ENCODE data around the gene E2F1. TPM values are rescaled to one million over a fixed set of nuclear protein-coding genes. Genes with fewer than 3 reads are reported as not detected.

E2F1 gene
- total and polyA plus RNA-seq, 2 donors (not counting 3 experiments of a cell fraction or from before 2014, with no cell fraction given) = 20.7 to 29.6 TPM

DNA sequence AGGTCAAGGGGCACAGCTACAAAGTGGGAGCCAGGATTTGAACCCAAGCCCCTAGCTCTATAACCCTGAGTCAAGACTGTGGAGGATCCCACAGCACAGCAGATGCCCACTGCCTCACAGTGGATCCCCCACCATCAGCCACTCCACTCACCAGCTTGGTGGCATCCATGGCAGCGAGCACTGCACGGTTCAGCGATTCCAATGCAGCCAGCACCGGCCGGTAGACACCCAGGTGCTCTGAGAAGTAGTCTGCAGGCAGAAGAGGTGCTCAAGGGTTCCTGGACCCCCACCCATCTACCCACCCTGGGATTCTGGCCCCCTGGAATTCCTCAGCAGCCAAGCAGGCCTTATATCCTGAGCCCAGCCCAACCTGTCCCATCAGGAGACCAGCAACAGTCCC is 17.0 kb downstream of the E2F1 start:
- ChIA-PET POLR2A (no interaction called here), CTCF (interaction anchor here (1.3 to 3.3 kb wide), 5 partner anchors 10 to 212 kb away, joined by 4 to 36 read pairs (median 13); partner anchors contain the start of gene ZNF341)
- Histone ChIP-seq H2AFZ (ENCODE audit: low read depth, low read length) (no peak overlapping the region), H3K4me2 (ENCODE audit: insufficient read depth, low read length) (no peak overlapping the region), H3K4me1 (ENCODE audit: control insufficient read depth, extremely low read depth, insufficient read depth, low read length) (peaks cover 16% of the 10 kb centered on the region), H3K9ac (replicated peaks; ENCODE audit: extremely low read depth, insufficient read depth, low read length) (no peak overlapping the region), H3K36me3 (ENCODE audit: control insufficient read depth in 2 of 2, extremely low read depth in 1 of 2, insufficient read depth in 2 of 2, low read length in 2 of 2) (peaks cover 0 to 2% of the 10 kb centered on the region in 2 experiments), H3K9me3 (replicated peaks; ENCODE audit: control insufficient read depth, insufficient read depth, low read length) (no peaks in the 10 kb centered on the region), H3K9me1 (replicated peaks; ENCODE audit: control insufficient read depth, extremely low read depth, insufficient read depth, low read length) (no peaks in the 10 kb centered on the region), H3K79me2 (ENCODE audit: control insufficient read depth, insufficient read depth, low read length) (no peaks in the 10 kb centered on the region), H3K4me3 (replicated peaks in 1 of 3; ENCODE audit: insufficient read depth in 1 of 3, low read depth in 1 of 3, low read length in 3 of 3) (no peak overlapping the region), H3K27ac (ENCODE audit: insufficient read depth, low read depth, low read length) (no peak overlapping the region), H3K27me3 (ENCODE audit: control insufficient read depth in 2 of 2, insufficient read depth in 2 of 2, low read length in 2 of 2) (no peaks in the 10 kb centered on the region), H4K20me1 (replicated peaks; ENCODE audit: control insufficient read depth, extremely low read depth, insufficient read depth, low read length) (no peaks in the 10 kb centered on the region)
- TF ChIP-seq FOS (IDR thresholded peaks at IDR 0.05; ENCODE audit: borderline replicate concordance, insufficient read depth, low read length) (no peak), GATA2 (IDR thresholded peaks at IDR 0.05; ENCODE audit: insufficient read depth, insufficient read length, low read depth, low read length) (no peak), JUN (IDR thresholded peaks at IDR 0.05; ENCODE audit: borderline replicate concordance, insufficient read depth, insufficient read length, low read depth) (no peak)
- TF ChIP-seq, protein P1, sequence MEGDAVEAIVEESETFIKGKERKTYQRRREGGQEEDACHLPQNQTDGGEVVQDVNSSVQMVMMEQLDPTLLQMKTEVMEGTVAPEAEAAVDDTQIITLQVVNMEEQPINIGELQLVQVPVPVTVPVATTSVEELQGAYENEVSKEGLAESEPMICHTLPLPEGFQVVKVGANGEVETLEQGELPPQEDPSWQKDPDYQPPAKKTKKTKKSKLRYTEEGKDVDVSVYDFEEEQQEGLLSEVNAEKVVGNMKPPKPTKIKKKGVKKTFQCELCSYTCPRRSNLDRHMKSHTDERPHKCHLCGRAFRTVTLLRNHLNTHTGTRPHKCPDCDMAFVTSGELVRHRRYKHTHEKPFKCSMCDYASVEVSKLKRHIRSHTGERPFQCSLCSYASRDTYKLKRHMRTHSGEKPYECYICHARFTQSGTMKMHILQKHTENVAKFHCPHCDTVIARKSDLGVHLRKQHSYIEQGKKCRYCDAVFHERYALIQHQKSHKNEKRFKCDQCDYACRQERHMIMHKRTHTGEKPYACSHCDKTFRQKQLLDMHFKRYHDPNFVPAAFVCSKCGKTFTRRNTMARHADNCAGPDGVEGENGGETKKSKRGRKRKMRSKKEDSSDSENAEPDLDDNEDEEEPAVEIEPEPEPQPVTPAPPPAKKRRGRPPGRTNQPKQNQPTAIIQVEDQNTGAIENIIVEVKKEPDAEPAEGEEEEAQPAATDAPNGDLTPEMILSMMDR (IDR thresholded peaks at IDR 0.05; ENCODE audit: extremely low read depth in 1 of 2, insufficient read depth in 1 of 2, low read depth in 1 of 2, low read length in 2 of 2) = no peak
- TF ChIP-seq, protein P2, sequence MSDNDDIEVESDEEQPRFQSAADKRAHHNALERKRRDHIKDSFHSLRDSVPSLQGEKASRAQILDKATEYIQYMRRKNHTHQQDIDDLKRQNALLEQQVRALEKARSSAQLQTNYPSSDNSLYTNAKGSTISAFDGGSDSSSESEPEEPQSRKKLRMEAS (IDR thresholded peaks at IDR 0.05; ENCODE audit: insufficient read depth, insufficient read length) = no peak
- BruUV-seq (replicated peaks) = no TSS peak
- FAIRE-seq (no peak), DNase-seq (ENCODE audit: low read depth, low spot score) (no peak)
- dilution Hi-C loops (cut with MboI; ENCODE audit: extremely low pct_ligation_motif_present, low sequenced_read_pairs) = no loop called here
- intact Hi-C loops (cut with micrococcal nuclease) = loop anchor here (2.0 to 10.0 kb wide), 3 partner anchors 212 to 398 kb away; partner anchors contain the start of gene RALY
